GM18867 (cell line): ENCODE data around the gene SLC6A12.
"Not testable (repeated sequence)": the region's sequence is repeated elsewhere in the genome, so short reads cannot be mapped to it uniquely, and the experiment has no call there.

ENCODE experiments used
- ATAC-seq: cut with Tn5 transposase; IDR thresholded peaks from one replicate; pipeline ENCODE4 v1.9.1; 2021; ENCODE audit warnings: mild to moderate bottlenecking, moderate library complexity; ENCODE audit not compliant: unreplicated experiment

The SLC6A12 gene

DNA sequence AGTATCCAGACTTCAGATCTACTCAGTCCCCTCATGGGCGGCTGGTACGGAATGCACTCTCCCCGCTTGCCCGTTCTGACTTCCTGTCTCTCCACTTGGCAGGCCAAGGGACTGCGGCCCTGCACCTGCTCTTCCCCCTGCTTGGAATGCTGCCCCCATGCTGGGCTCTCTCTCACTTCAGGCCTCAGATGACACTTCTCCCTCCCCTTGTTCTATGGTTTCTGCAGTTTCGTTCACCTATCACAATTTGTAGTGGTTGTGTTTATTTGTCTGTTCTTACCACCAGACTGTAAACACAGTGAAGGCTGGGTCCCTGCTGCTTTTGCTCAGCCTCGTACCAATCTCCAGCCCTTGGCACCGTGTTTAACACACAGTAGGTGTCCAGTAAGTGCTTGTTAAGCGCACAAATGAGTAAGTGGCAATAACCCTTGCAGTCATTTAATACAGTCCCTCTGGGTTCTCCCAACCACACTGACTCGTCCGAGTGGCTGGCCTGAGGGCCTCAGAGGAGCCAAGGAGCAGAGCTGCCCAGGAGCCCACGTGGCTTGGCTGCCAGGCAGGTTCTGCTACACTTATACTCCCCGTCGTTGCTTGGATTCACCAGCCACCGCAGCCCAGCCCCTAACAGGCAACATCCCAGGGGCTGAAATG, 11.8 kb downstream of the SLC6A12 start:
- ATAC-seq = no peak

DNA sequence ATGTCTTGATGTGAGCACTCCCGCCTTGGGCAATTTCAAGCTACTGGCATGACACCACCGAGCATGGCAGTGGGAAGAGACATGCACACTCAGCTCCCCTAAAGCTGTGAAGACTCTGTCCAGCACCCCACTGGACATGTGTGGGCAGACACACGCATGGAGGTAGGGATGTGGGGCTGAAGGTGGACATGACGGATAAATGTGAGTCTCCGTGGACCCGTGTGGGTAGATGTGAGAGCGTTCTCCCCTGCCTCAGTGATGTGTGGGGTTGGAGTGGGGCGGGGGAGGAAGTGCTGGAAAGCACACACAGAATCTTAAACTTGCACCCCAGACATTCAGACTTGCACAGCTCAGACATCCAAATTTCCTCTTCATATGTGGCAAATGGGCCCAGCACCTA, 12.6 kb downstream of the SLC6A12 start:
- no peak for ATAC-seq

DNA sequence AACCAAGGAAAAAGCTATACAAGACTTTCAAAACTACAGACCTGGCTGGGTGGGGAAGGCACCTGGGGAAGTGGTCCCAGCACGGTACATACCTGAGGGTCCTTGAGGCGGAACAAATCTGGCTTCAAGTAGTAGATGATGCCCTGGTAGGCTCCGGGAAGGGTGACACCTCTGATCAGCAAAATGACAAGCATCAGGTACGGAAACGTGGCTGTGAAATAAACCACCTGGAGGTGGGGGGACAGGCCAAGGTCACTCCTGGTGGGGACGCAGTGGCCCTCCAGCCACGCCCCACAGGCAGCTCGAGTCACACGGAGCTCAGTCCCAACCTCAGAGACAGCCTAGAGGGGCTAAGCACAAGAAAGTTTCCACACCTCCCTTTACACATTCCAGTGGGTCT, 15.3 kb downstream of the SLC6A12 start:
- no peak for ATAC-seq

DNA sequence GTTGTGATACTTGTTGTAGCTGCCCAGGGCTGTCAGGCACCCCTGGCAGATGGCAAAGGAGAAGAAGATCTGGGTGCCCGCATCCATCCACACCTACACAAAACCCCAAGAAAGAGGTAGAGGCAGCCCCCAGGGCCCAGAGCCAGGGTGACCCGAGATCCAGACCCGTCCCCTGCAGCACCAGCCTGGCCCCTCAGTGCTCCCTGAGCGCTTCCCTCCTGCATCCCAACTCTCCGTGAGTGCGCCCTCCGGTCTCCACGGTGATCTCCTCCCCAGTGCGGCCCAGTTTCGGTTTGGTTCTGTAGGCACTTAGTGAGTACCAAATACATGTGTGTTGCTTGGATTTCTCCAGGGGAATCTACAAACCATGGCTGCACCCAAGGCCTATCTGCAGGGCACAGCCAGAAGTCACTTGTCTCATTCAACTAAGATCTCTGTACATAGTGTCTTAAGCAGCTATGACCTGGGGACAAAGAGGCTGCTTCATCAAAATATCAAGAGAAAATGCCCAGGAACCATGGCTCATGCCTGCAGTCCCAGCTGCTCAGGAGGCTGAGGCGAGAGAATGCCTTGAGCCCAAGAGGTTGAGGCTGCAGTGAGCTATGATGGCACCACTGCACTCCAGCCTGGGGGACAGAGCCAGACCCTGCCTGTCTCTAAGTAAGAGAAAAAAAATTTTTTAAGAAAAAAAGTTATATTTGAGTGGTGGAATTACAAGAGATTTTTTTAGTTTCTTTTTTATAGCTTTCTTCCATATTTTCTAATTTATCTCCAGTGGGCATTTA, 15.9 kb downstream of the SLC6A12 start:
- ATAC-seq = no peak

DNA sequence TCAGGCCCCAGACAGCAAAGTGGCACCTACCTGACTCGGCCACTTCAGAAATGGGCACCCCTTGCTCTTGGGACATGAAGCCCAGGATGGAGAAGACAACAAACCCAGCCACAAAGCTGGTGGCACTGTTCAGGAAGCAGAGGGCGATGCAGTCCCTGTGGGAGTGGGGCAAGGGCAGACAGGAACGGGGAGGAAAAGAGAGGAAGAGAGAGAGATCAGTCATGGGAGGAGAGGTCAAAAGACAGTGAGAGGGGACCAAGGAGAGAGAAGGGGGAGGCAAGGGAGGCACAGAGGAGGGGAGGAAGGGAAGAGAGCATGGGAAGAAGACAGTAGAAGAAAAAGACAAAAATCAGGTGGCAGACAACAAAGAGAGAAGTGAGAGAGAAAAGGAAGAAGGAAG, 16.6 kb downstream of the SLC6A12 start:
- no peak for ATAC-seq

DNA sequence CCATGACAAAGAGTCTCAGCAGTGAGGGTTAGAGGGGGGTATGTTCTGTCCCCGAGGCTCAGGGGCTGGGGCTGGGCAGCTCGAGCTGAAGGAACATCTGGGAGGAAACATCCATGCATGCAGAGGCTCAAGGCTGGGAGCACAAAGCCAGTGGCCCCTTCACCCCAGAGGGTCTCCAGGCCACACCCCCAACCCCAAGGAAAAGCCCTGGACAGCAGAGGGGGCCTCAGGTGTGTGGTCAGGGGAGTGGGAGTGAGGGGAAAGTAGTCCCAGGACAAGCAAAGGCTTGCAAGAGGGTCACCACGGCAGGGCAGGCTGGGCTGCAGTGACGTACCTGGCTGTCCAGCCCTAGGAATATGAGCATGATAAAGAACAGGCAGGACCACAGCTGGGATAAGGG, 17.5 kb downstream of the SLC6A12 start:
- ATAC-seq = no peak

DNA sequence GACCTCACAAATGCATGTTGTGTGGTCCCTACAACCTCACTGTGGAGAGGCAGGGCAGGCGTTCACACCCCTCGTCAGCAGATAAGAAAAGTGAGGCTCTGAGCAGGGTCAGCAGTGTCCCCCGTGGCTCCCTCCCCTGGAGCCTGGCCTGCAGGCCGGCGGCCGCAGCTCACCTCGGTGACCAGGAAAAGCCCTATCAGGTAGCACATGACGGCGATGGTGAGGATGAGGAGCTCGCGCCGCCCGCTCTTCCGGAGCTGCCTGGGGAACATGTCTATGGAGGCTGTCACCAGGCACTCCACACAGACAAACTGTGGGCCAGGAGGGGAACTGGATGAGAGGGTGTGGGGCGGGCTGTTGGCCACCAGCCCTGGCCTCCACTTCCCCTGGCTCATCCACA, 18.0 kb downstream of the SLC6A12 start:
- no peak for ATAC-seq

DNA sequence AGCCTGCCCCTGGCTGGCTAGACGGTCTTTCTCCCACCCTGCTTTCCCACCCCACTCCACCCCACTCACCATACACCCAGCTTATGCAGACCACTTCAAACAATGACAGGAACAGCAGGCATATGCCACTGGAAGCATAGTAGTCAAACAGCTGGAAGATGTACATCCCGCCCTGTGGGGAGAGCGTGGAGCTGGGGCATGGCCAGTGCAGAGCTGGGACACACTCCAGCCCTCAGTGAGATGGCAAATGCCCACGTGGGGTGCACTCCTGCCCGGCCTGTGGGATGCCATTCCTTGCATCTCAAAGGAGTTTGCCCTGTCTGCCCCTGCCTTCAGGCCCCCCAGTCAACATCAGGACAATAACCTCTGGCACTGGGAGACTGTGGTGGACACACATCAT, 18.8 kb downstream of the SLC6A12 start:
- ATAC-seq = no peak

DNA sequence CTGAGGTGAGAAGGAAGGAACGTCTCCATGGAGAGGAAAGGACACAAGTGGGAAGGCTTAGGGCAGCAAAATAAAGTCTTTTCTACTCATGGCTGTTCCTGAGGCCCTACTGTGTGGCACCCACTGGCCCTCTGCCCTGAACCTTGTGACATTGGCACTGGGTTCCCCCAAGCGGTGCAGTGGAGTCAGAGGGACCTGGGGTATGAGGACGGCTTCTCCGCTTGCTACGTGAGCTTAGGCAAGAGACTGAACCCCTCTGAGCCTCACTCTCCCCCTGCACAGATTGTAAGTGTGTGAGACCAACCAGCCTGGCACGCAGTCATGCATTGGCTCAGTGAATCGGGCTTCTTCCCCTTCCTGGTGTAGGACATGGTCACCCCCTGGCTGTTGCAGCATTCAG, 19.7 kb downstream of the SLC6A12 start:
- no peak for ATAC-seq

DNA sequence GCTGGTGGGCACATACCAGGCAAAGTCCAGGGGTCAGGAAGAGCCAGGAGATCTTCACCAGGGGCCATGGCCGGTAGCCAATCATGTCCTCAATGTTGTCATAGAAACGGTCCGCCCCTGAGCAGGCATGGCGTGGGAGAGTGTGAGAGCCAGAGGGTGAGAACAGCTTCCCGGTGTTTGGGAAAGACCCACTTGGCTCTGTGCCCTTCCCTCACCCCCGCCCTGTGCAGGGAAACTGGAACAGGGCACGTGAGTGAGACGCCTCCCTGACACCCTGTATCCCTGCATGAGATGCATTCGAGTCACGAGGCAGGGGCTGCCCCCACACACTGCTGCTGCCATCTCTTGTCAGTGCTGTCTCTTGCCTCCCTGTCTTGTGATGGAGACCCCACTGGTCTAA, 20.7 kb downstream of the SLC6A12 start:
- ATAC-seq = no peak

DNA sequence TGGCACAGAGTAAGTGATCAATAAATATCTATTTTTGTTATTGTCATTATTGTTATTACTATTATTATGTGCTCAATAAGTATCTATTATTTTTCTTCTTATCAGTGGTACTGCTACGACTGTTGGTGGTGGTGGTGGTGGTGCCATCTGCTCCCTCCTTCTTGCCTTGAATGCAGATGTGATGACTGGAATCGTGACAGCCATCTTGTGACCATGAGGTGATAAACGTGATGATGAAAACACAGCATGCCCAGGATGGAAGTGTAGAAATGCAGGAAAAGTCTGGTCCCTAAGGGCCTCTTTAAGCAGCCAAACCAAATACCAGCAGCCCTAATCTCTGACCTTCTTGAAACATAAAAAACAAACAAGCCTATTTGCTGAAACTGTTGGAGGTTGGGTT, 22.4 kb downstream of the SLC6A12 start:
- no peak for ATAC-seq

DNA sequence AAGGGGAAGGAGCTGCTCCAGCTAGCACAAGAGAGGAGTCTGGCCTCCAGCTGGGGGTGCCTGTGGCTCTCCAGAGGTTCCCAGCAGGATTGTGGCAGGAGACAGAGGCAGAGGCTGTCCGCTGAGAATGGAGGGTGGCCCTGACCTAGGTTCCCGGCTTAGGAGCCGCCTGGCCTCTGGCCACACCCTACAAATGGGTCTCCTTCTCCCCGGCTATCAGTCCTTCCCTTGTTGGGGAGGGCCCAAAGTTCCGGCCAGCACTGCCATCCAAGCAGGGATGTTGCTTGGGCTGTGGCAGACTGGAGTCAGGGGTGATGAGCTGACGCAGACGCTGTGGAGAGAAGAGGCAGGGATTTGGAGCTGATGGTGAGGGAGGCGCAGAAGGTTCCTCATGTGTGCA, 23.1 kb downstream of the SLC6A12 start:
- no peak for ATAC-seq

DNA sequence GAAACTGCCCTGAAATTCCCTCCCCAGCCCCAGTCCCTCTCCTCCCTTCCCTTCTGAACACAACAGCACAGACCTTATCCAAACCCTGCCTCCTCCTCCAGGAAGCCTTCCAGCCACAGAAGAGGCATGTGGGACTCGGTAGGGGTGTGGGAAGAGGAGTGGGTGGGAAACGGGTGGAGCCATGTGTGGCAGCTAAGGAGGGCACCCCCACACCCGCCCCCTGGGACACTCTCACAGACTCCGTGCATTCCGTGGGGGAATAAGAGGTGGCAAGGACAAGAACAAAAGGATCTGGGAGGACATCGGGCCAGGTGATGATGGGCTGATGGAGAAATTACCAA, 24.4 kb downstream of the SLC6A12 start:
- ATAC-seq = no peak

DNA sequence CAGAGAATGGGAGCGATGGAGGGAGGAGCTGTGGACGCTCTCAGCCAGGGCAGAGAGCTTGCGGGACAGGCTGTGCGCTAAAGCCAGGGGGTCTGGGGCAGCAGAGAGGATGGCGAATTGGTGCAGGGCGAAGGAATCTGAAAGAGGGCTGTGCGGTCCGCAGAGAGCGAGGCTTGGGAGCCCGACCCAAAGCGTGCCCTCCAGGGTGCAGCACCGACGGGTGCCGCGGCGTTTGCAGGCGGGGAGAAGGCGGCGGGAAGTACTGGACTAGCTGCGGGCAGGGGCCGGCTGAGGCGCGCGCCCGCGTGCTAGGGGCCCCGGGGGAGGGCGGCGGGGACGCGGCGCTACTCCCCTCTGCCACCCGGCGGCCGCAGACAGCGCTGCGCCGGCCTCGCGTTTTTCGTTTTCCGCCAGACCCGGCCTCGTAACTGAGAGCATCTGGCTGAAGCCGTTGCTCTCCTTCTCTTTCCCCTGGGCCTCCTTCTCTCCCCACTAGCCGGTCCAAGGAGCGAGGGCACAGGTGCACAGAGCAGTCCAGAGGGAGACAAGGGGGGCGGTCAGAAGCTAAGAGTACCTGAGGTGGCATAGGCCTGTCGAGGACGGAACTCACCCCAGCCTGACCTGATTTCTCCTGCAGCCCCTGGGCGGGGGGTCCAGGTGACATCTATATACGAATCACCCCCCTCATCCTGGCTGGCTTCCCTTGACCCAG, 24.9 kb downstream of the SLC6A12 start:
- peak; percentile 54 for ATAC-seq

DNA sequence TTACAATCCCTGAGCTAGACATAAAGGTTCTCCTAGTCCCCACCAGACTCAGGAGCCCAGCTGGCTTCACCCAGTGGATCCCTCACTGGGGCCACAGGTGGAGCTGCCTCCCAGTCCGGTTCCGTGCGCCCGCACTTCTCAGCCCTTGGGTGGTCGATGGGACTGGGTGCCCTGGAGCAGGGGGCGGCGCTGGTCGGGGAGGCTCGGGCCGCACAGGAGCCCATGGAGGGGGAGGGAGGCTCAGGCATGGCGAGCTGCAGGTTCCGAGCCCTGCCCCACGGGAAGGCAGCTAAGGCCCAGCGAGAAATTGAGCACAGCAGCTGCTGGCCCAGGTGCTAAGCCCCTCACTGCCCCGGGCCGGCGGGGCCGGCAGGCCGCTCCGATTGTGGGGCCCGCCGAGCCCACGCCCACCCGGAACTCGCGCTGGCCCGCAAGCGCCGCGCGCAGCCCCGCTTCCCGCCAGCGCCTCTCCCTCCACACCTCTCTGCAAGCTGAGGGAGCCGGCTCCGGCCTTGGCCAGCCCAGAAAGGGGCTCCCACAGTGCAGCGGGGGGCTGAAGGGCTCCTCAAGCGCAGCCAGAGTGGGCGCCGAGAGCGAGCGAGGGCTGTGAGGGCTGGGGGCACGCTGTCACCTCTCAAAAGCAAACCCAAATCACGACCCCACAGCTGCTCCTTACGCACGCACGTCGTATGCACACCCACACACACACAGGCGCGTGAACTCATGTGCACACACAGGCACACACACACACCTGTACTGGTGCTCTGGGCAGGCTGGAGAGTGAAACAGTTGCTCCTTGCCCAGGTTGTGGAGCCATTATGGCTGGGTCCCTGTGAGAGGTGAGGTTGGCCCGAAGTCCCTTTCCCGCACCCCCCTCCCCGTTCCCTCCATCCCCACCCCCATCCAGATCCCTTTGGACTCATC, 25.7 kb downstream of the SLC6A12 start:
- ATAC-seq = not testable (repeated sequence)

DNA sequence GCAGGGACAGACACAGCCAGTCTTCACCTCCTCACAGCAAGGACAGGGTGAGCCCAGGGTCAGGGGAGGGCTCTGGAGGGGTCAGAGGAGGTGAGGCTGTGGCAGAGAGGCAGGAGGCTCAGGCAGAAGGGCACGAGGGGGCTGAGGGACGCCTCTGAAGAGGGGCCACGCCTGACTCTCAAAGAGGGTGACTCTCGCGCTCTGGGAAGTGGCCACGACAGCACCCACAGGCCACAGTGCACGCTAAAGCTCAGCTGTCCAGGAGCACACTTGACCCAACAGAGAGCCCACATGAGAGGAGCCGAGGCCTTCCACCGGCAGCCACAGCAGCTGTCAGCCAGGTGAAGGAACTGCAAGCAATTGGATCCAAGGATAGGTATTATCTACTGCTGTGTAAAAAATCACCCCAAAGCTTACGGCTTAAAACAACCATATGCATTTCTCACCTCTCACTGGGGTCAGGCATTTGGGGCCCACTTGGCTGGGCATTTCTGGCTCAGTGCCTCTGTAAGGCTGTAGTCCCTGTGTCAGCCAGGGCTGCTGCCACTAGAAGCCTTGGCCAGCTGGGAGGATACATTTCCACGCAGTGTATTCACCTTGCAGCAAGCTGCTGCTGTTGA, 27.8 kb downstream of the SLC6A12 start:
- no peak for ATAC-seq

DNA sequence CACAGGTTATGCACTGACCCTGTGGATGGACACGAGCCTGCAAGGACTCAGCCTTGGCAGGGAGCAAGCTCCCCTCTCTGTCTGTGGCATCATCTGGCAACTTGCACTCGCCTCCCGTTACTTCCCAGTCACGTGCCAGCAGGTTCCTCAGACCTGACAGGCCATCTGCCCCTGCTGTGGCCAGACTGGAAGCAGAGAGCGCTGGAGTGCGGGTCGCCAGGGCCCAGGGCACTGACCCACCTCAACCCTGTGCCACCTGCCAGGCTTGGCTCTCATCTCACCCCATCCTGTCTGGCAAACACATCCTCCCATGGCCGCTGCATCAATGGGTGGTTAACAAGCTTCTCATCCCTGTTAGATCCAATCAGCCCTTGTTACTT, 28.4 kb downstream of the SLC6A12 start:
- ATAC-seq = no peak

DNA sequence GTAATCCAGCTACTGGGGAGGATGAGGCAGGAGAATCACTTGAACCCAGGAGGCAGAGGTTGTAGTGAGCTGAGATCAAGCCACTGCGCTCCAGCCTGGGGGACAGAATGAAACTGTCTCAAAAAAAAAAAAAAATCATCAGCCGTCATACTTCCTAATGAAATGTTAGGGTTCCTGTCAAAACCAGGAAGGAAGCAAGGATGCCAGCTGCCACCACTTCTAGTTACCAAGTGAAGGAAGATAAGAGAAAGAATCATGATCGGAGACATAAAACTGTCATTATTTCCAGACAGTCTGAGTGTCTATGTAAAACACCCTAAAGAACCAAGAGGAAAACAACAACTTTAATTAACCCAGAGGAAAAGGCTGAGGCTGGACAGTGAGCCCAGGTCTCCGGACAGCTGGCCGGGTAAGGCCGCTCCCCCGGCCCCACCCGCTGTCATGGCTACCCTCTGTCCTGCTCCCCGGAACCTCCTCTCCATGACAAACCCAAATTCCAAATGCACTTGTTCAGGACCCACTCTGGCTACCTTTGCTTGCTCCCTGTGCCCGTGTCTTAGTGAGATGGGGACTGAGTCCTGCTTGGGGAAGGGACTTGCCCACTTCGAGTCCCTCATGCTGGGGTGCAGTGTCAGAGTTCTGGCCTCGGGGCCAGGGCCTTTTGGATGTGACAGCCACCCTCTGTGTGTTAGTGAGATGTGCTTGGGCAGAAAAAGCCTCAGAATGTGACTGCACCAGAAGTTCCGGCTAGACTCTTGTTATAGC, 29.0 kb downstream of the SLC6A12 start:
- no peak for ATAC-seq

DNA sequence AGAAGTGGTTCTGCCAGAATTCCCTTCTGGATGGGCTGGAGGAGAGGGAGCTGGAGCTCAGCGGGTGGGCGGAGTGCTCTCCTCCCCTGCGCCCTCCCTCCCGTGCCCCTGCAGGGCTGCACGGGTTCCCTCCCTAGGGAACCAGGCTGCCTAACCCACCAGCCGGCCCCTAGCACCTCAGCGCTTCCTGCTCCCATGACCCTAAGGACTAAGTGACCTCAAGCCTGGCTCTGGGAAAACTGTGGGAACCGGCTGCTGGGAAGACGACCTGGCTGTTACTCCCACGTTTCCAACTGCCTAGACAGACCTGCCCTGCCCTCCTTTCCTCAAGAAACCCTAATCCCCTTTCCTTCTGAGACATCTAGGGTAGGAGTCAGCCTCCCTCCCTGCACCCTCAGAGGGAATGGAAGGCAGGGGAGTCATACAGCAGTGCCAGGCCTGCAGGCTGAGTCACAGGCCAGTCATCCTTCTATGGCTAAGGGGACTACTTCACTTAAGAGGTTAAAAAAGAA, 31.5 kb downstream of the SLC6A12 start:
- ATAC-seq = no peak

DNA sequence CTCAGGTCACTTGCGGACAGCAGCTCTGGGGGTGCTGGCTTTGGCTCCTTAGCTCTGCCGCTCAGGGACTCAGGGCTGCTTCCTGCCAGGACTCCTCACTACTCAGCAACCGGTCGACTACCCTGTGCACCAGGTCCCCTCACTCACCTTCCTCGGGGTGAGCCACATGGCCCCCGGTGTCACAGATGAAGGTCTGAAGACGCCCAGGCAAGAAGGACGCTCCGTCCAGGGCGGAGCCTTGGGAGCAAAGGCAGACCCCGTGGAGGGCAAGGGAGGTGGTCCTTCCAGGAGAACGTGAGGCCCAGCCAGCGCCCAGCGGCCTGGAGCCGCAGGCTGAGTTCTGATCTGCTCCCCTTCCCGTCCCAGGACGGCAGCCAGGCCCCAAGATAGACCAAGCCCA, 32.0 kb downstream of the SLC6A12 start:
- ATAC-seq = no peak
